ENCODE data around the gene STEAP1. TPM values are rescaled to one million over a fixed set of nuclear protein-coding genes. Genes with fewer than 3 reads are reported as not detected.

The STEAP1 gene
- total RNA-seq, 1 experiment from 2014 or later: 213 TPM

GRCh38 chr7:90212149-90212495 is 57.9 kb downstream of the STEAP1 start:
- BruUV-seq (replicated peaks): no TSS peak
- TF ChIP-seq EZH2 (IDR thresholded peaks at IDR 0.05; ENCODE audit: borderline replicate concordance, low read depth, low read length, poor library complexity, severe bottlenecking): no peak
- no peak for TF ChIP-seq CTCF (conservative IDR thresholded peaks at IDR 0.05; ENCODE audit: low read depth, low read length)
- no peak for DNase-seq (ENCODE audit: low spot score)
- Histone ChIP-seq H3K36me3 (ENCODE audit: insufficient read depth, low read length, poor library complexity, severe bottlenecking) (peaks cover 16% of the 10 kb centered on the region), H3K4me3 (ENCODE audit: low read depth, low read length, poor library complexity, severe bottlenecking) (peak overlapping the region; percentile 88), H3K9me3 (ENCODE audit: low read depth, low read length, poor library complexity, severe bottlenecking) (no peaks in the 10 kb centered on the region), H3K27me3 (replicated peaks; ENCODE audit: insufficient read depth, low read depth, low read length, poor library complexity) (no peaks in the 10 kb centered on the region), H3K27ac (ENCODE audit: low read depth, low read length, poor library complexity, severe bottlenecking) (peak overlapping the region; percentile 98), H3K4me1 (ENCODE audit: insufficient read depth, low read length, poor library complexity, severe bottlenecking) (peaks cover 38% of the 10 kb centered on the region)
- CTCF ChIA-PET: no interaction called here
- POLR2A ChIA-PET (ENCODE audit: low non-redundant PET): interaction anchor here (0.6 to 1.0 kb wide), 2 partner anchors 58 to 1614 kb away, joined by 3 to 5 read pairs; partner anchors contain the start of gene STEAP1
- intact Hi-C loops (cut with micrococcal nuclease; ENCODE audit: unreplicated experiment): loop anchor here (5.0 kb wide), 3 partner anchors 50 to 215 kb away; partner anchors contain the start of gene CLDN12

GRCh38 chr7:90213521-90213920 is 59.3 kb downstream of the STEAP1 start:
- BruUV-seq (replicated peaks): no TSS peak
- peak overlapping the region; percentile 88 for H3K4me3 ChIP-seq (ENCODE audit: low read depth, low read length, poor library complexity, severe bottlenecking)
- intact Hi-C loops (cut with micrococcal nuclease; ENCODE audit: unreplicated experiment): loop anchor here (5.0 kb wide), 3 partner anchors 49 to 214 kb away; partner anchors contain the start of gene CLDN12
- no peaks in the 10 kb centered on the region for H3K27me3 ChIP-seq (replicated peaks; ENCODE audit: insufficient read depth, low read depth, low read length, poor library complexity)
- TF ChIP-seq CTCF (conservative IDR thresholded peaks at IDR 0.05; ENCODE audit: low read depth, low read length) (no peak), EZH2 (IDR thresholded peaks at IDR 0.05; ENCODE audit: borderline replicate concordance, low read depth, low read length, poor library complexity, severe bottlenecking) (no peak)
- no peaks in the 10 kb centered on the region for H3K9me3 ChIP-seq (ENCODE audit: low read depth, low read length, poor library complexity, severe bottlenecking)
- DNase-seq (ENCODE audit: low spot score): no peak
- H3K27ac ChIP-seq (ENCODE audit: low read depth, low read length, poor library complexity, severe bottlenecking): peak overlapping the region; percentile 75
- H3K36me3 ChIP-seq (ENCODE audit: insufficient read depth, low read length, poor library complexity, severe bottlenecking): peaks cover 20% of the 10 kb centered on the region
- H3K4me1 ChIP-seq (ENCODE audit: insufficient read depth, low read length, poor library complexity, severe bottlenecking): peaks cover 34% of the 10 kb centered on the region
- ChIA-PET CTCF (no interaction called here), POLR2A (ENCODE audit: low non-redundant PET) (no interaction called here)

Other genes starting within 250 kb of the STEAP1 start
- 114 and 134 TPM in 2 replicates for gene STEAP2, start 57.3 kb downstream of the STEAP1 start, total RNA-seq (2021)
- gene CFAP69, start 90.7 kb downstream of the STEAP1 start, total RNA-seq (2021): 2.4 and 4.3 TPM in 2 replicates
- not detected in 2 replicates for gene FAM237B, start 166.8 kb downstream of the STEAP1 start, total RNA-seq (2021)
- 32.9 and 34.7 TPM in 2 replicates for gene GTPBP10, start 192.2 kb downstream of the STEAP1 start, total RNA-seq (2021)
- gene CLDN12, start 249.0 kb downstream of the STEAP1 start, total RNA-seq (2021): 32.9 and 35.1 TPM in 2 replicates